IMR-90 (cell line): ENCODE data around the gene TTF1. TPM values are rescaled to one million over a fixed set of nuclear protein-coding genes. Genes with fewer than 3 reads are reported as not detected.

Source experiments
- ATAC-seq: fragments of 200-7000 bp; cut with Tn5 transposase; 2 replicates; pipeline ENCODE4 v1.9.1; 2020; ENCODE audit warnings: low read depth, mild to moderate bottlenecking, moderate library complexity
- BruUV-seq: library from RNA; stranded (reverse); fragments of 400-500 nt; replicated peaks from 2 replicates; lab custom pipeline; 2021; lab: Mats Ljungman, UMichigan
- CTCF ChIA-PET: fragments of 300-600 bp; formaldehyde crosslinking; extraction: SDS; loops from one replicate; lab custom pipeline; 2021; ENCODE audit warnings: antibody characterized with exemption; lab: Yijun Ruan, JAX
- POLR2A ChIA-PET: fragments of 300-600 bp; sonication (Branson Sonifier 250); formaldehyde crosslinking; loops from one replicate; lab custom pipeline; 2022; ENCODE audit warnings: antibody characterized with exemption; ENCODE audit not compliant: unreplicated experiment; lab: Charles Lee
- DNase-seq: peaks from one replicate; pipeline ENCODE4 v3.0.0; 2013
- H2AFZ ChIP-seq: replicated peaks from 2 replicates; pipeline ENCODE3; 2013; ENCODE audit warnings: low read length, mild to moderate bottlenecking; ENCODE audit not compliant: poor library complexity
- H2AK5ac ChIP-seq: 2 replicates; pipeline ENCODE4 v1.6.1; 2013; ENCODE audit warnings: low read depth, low read length, inconsistent platforms
- H2AK9ac ChIP-seq: replicated peaks from 2 replicates; pipeline ENCODE3; 2013; ENCODE audit warnings: mild to moderate bottlenecking, low read depth, low read length, moderate library complexity; ENCODE audit not compliant: poor library complexity
- H2BK120ac ChIP-seq: 2 replicates; pipeline ENCODE4 v1.6.1; 2013; ENCODE audit warnings: low read depth, low read length, inconsistent platforms
- H2BK15ac ChIP-seq: 3 replicates; pipeline ENCODE4 v1.6.1; 2013; ENCODE audit warnings: low read depth, low read length, inconsistent platforms
- H2BK20ac ChIP-seq: 2 replicates; pipeline ENCODE4 v1.6.1; 2013; ENCODE audit warnings: low read depth, mild to moderate bottlenecking, inconsistent platforms, low read length, moderate library complexity
- H2BK5ac ChIP-seq: 2 replicates; pipeline ENCODE4 v1.6.1; 2013; ENCODE audit warnings: mild to moderate bottlenecking, low read depth, low read length, inconsistent platforms; ENCODE audit not compliant: poor library complexity, severe bottlenecking
- H3K14ac ChIP-seq: replicated peaks from 2 replicates; pipeline ENCODE4 v1.6.1; 2013; ENCODE audit warnings: low read depth, low read length, inconsistent platforms
- H3K18ac ChIP-seq: 2 replicates; pipeline ENCODE4 v1.6.1; 2013; ENCODE audit warnings: low read depth, low read length, control low read depth
- H3K23ac ChIP-seq: 2 replicates; pipeline ENCODE4 v1.6.1; 2013; ENCODE audit warnings: low read depth, low read length, inconsistent platforms
- H3K27ac ChIP-seq: 2 replicates; pipeline ENCODE4 v1.5.1; 2013; ENCODE audit warnings: mild to moderate bottlenecking, control low read depth, low read length; ENCODE audit not compliant: insufficient read depth
- H3K27me3 ChIP-seq: 2 replicates; pipeline ENCODE4 v1.6.1; 2013; ENCODE audit warnings: low read length; ENCODE audit not compliant: control insufficient read depth, insufficient read depth
- H3K36me3 ChIP-seq: 2 replicates; pipeline ENCODE4 v1.6.1; 2013; ENCODE audit warnings: low read length, mixed read lengths; ENCODE audit not compliant: control insufficient read depth, insufficient read depth
- H3K4ac ChIP-seq: 2 replicates; pipeline ENCODE4 v1.6.1; 2013; ENCODE audit warnings: low read depth, low read length, inconsistent platforms
- H3K4me1 ChIP-seq: 2 replicates; pipeline ENCODE4 v1.6.1; 2013; ENCODE audit warnings: low read length, mixed read lengths; ENCODE audit not compliant: control insufficient read depth, insufficient read depth
- H3K4me2 ChIP-seq: 2 replicates; pipeline ENCODE4 v1.6.1; 2013; ENCODE audit warnings: low read depth, mild to moderate bottlenecking, control low read depth, low read length, moderate library complexity
- H3K4me3 ChIP-seq: 2 replicates; pipeline ENCODE4 v1.5.1; 2013; ENCODE audit warnings: low read depth, mild to moderate bottlenecking, control low read depth, low read length, moderate library complexity; ENCODE audit not compliant: insufficient read depth
- H3K56ac ChIP-seq: 2 replicates; pipeline ENCODE4 v1.6.1; 2013; ENCODE audit warnings: low read length, inconsistent platforms; ENCODE audit not compliant: insufficient read depth; ENCODE audit errors: extremely low read depth
- H3K79me1 ChIP-seq, 2 experiments: 2 replicates each; pipeline ENCODE4 v1.6.1; 2013; ENCODE audit warnings: low read length in 2 of 2, inconsistent platforms in 1 of 2, low read depth in 1 of 2
- H3K9ac ChIP-seq: 2 replicates; pipeline ENCODE4 v1.6.1; 2013; ENCODE audit warnings: low read depth, low read length, control low read depth
- H3K9me1 ChIP-seq: 2 replicates; pipeline ENCODE4 v1.6.1; 2013; ENCODE audit warnings: low read length, inconsistent platforms; ENCODE audit not compliant: insufficient read depth
- H3K9me3 ChIP-seq: 2 replicates; pipeline ENCODE4 v1.6.1; 2013; ENCODE audit warnings: low read length; ENCODE audit not compliant: control insufficient read depth, insufficient read depth
- H4K20me1 ChIP-seq: 2 replicates; pipeline ENCODE4 v1.6.1; 2013; ENCODE audit warnings: low read length, inconsistent platforms; ENCODE audit not compliant: insufficient read depth
- H4K5ac ChIP-seq: 2 replicates; pipeline ENCODE4 v1.6.1; 2013; ENCODE audit warnings: mild to moderate bottlenecking, low read depth, low read length, control low read depth
- H4K8ac ChIP-seq, 2 experiments: 2 replicates each; pipeline ENCODE4 v1.6.1; 2013; ENCODE audit warnings: low read depth in 2 of 2, low read length in 2 of 2, control low read depth in 1 of 2, inconsistent platforms in 1 of 2
- H4K91ac ChIP-seq: 2 replicates; pipeline ENCODE4 v1.6.1; 2013; ENCODE audit warnings: low read depth, low read length, inconsistent platforms; ENCODE audit not compliant: insufficient read depth
- CEBPB ChIP-seq: IDR thresholded peaks from 2 replicates; pipeline ENCODE4 v1.6.1; 2012; ENCODE audit warnings: low read depth, low read length, improper control_type of control experiment
- CTCF ChIP-seq: conservative IDR thresholded peaks from 2 replicates; pipeline ENCODE4 v1.5.1; 2012; ENCODE audit warnings: mild to moderate bottlenecking, low read depth, low read length, improper control_type of control experiment
- MAFK ChIP-seq: IDR thresholded peaks from 2 replicates; pipeline ENCODE4 v1.6.1; 2012; ENCODE audit warnings: low read depth, low read length, improper control_type of control experiment
- MAZ ChIP-seq: IDR thresholded peaks from 2 replicates; pipeline ENCODE4 v1.6.1; 2012; ENCODE audit warnings: low read depth, mild to moderate bottlenecking, low read length, improper control_type of control experiment, moderate library complexity, borderline replicate concordance
- MXI1 ChIP-seq: IDR thresholded peaks from 2 replicates; pipeline ENCODE4 v1.6.1; 2012; ENCODE audit warnings: low read depth, mild to moderate bottlenecking, low read length, moderate library complexity, borderline replicate concordance
- NFE2L2 ChIP-seq: fragments of 150-350 bp; IDR thresholded peaks from 2 replicates; pipeline ENCODE4 v1.6.1; 2016; ENCODE audit warnings: low read depth, mild to moderate bottlenecking, low read length
- POLR2A ChIP-seq: IDR thresholded peaks from 2 replicates; pipeline ENCODE4 v1.6.1; 2012; ENCODE audit warnings: mild to moderate bottlenecking, low read depth, low read length
- RAD21 ChIP-seq: IDR thresholded peaks from 2 replicates; pipeline ENCODE4 v1.6.1; 2012; ENCODE audit warnings: low read length, improper control_type of control experiment
- RCOR1 ChIP-seq: IDR thresholded peaks from 2 replicates; pipeline ENCODE4 v1.6.1; 2012; ENCODE audit warnings: mild to moderate bottlenecking, low read length, improper control_type of control experiment; ENCODE audit not compliant: insufficient replicate concordance
- RFX5 ChIP-seq: IDR thresholded peaks from 2 replicates; pipeline ENCODE4 v1.8.0; 2012; ENCODE audit warnings: low read depth, mild to moderate bottlenecking, low read length, moderate library complexity
- SMC3 ChIP-seq: fragments of 150-350 bp; IDR thresholded peaks from 2 replicates; pipeline ENCODE4 v1.6.1; 2016; ENCODE audit warnings: low read depth, mild to moderate bottlenecking, antibody characterized with exemption, low read length, moderate library complexity
- USF2 ChIP-seq: fragments of 150-350 bp; IDR thresholded peaks from 2 replicates; pipeline ENCODE4 v1.6.1; 2017; ENCODE audit warnings: mild to moderate bottlenecking, antibody characterized with exemption, low read length, low read depth
- WGBS, 2 experiments: methylation state at CpG; one replicate each; pipeline versions ENCODE4 v1.1.5 to v1.1.7; 2013; ENCODE audit warnings: missing lambda C conversion rate in 2 of 2; ENCODE audit not compliant: insufficient read length in 1 of 2; ENCODE audit errors: extremely low coverage in 2 of 2; 5-methylcytosine and 5-hydroxymethylcytosine counted together
- dilution Hi-C: fragments of 300-500 bp; cut with HindIII; formaldehyde crosslinking; loops from one replicate; pipeline ENCODE4 v1.14.3; 2018; ENCODE audit warnings: low sequenced_read_pairs; ENCODE audit not compliant: unreplicated experiment
- in situ Hi-C: fragments of 300-500 bp; cut with MboI; formaldehyde crosslinking; loops from 3 replicates; pipeline ENCODE4 v1.14.3; 2019; ENCODE audit warnings: low sequenced_read_pairs, inconsistent platforms, mixed read lengths
- intact Hi-C: fragments of 100-400 bp; cut with micrococcal nuclease; formaldehyde crosslinking; loops from 2 replicates; pipeline ENCODE4 v1.10.0; 2022
- polyA plus RNA-seq, 3 experiments: library from polyadenylated mRNA; depleted of rRNA; stranded (reverse); fragments of >200 nt; gene quantifications; 2 replicates each; pipeline ENCODE4 v1.2.3, GENCODE V29; 2012; ENCODE audit warnings: low replicate concordance in 1 of 3
- total RNA-seq: library from RNA; depleted of rRNA; stranded (reverse); fragments of >200 nt; gene quantifications from 2 replicates; pipeline ENCODE4 v1.2.3, GENCODE V29; 2012

Gene TTF1
- total and polyA plus RNA-seq, 2 of the 4 experiments (the other 2 are of a cell fraction) = 6.5 to 12.0 TPM

GRCh38 chr9:132443951-132444607 is 37.4 kb upstream of the TTF1 start:
- no peak overlapping the region for H2BK15ac ChIP-seq
- H4K5ac ChIP-seq = no peak overlapping the region
- 83% methylated on average over 1 of the region's 10 CpGs; no CpG with 5 or more reads in 1 of the 2 experiments for WGBS, 2 experiments
- intact Hi-C loops (no loop called here), dilution Hi-C loops (no loop called here), in situ Hi-C loops (no loop called here)
- peaks cover 3% of the 10 kb centered on the region; the same call in 1 of the 2 replicates for H4K20me1 ChIP-seq
- no peak overlapping the region for H2AK5ac ChIP-seq
- H4K8ac ChIP-seq = no peak overlapping the region
- no peaks in the 10 kb centered on the region for H3K9me1 ChIP-seq
- no peak overlapping the region for H3K56ac ChIP-seq
- H2BK20ac ChIP-seq = no peak overlapping the region
- H3K9ac ChIP-seq = no peak overlapping the region
- no peaks in the 10 kb centered on the region for H3K36me3 ChIP-seq
- H3K14ac ChIP-seq = no peak overlapping the region
- CTCF ChIA-PET = no interaction called here
- H2BK120ac ChIP-seq = no peak overlapping the region
- BruUV-seq = no TSS peak
- H3K4ac ChIP-seq = no peak overlapping the region
- ATAC-seq = no peak
- no peak overlapping the region for H4K91ac ChIP-seq
- H3K4me2 ChIP-seq = no peak overlapping the region
- TF ChIP-seq USF2 (no peak), RCOR1 (no peak), MAZ (no peak), POLR2A (no peak), SMC3 (no peak), MAFK (no peak), MXI1 (no peak), CTCF (no peak), RAD21 (no peak), RFX5 (no peak), NFE2L2 (no peak), CEBPB (no peak)
- no peaks in the 10 kb centered on the region for H3K79me1 ChIP-seq
- no peak overlapping the region for H2BK5ac ChIP-seq
- DNase-seq = no peak
- H2AFZ ChIP-seq = no peak overlapping the region
- H3K23ac ChIP-seq = no peak overlapping the region
- H2AK9ac ChIP-seq = no peak overlapping the region
- no peaks in the 10 kb centered on the region for H3K9me3 ChIP-seq
- H3K18ac ChIP-seq = no peak overlapping the region
- POLR2A ChIA-PET = no interaction called here
- no peak overlapping the region for H3K4me3 ChIP-seq
- H3K27me3 ChIP-seq = peaks cover 34% of the 10 kb centered on the region
- no peak overlapping the region for H3K27ac ChIP-seq
- no peaks in the 10 kb centered on the region for H3K4me1 ChIP-seq
